ENCODE measurements around the gene CADM4. TPM values are rescaled to one million over a fixed set of nuclear protein-coding genes. Genes with fewer than 3 reads are reported as not detected.
A peak's percentile ranks its signal among the peaks of the same experiment; 100 is the strongest.

Gene CADM4
- total RNA-seq, 1 donor from 2014 or later, result 21.9 TPM

GRCh38 chr19:43595605-43595998 is 44.0 kb downstream of the CADM4 start:
- no peak for TF ChIP-seq CTCF (IDR thresholded peaks at IDR 0.05; ENCODE audit: insufficient read depth, low read length, poor library complexity, severe bottlenecking)
- DNase-seq (ENCODE audit: low read depth), result no peak
- Histone ChIP-seq H3K4me3 (ENCODE audit: low read depth, low read length) (peak overlapping the region; percentile 67), H3K36me3 (ENCODE audit: control insufficient read depth, insufficient read depth, low read length) (peaks cover 2% of the 10 kb centered on the region), H3K27me3 (ENCODE audit: control insufficient read depth, insufficient read depth, low read length) (no peaks in the 10 kb centered on the region)

GRCh38 chr19:43594710-43595604 is 44.7 kb downstream of the CADM4 start:
- peak overlapping the region; percentile 67 for H3K4me3 ChIP-seq (ENCODE audit: low read depth, low read length)
- peak; percentile 92 for TF ChIP-seq CTCF (IDR thresholded peaks at IDR 0.05; ENCODE audit: insufficient read depth, low read length, poor library complexity, severe bottlenecking)
- H3K36me3 ChIP-seq (ENCODE audit: control insufficient read depth, insufficient read depth, low read length), result peaks cover 2% of the 10 kb centered on the region
- H3K27me3 ChIP-seq (ENCODE audit: control insufficient read depth, insufficient read depth, low read length), result no peaks in the 10 kb centered on the region
- DNase-seq (ENCODE audit: low read depth), result peak; percentile 32

- no peak for DNase-seq (ENCODE audit: low read depth)
- no peak for TF ChIP-seq CTCF (IDR thresholded peaks at IDR 0.05; ENCODE audit: insufficient read depth, low read length, poor library complexity, severe bottlenecking)
- Histone ChIP-seq H3K36me3 (ENCODE audit: control insufficient read depth, insufficient read depth, low read length) (peaks cover 4% of the 10 kb centered on the region), H3K27me3 (ENCODE audit: control insufficient read depth, insufficient read depth, low read length) (no peaks in the 10 kb centered on the region), H3K4me3 (ENCODE audit: low read depth, low read length) (peak overlapping the region; percentile 67)
These were observed 45.5 kb downstream of the CADM4 start for GRCh38 chr19:43594081-43594697.

- Histone ChIP-seq H3K27me3 (ENCODE audit: control insufficient read depth, insufficient read depth, low read length) (no peaks in the 10 kb centered on the region), H3K4me3 (ENCODE audit: low read depth, low read length) (no peak overlapping the region), H3K36me3 (ENCODE audit: control insufficient read depth, insufficient read depth, low read length) (peaks cover 4% of the 10 kb centered on the region)
- no peak for DNase-seq (ENCODE audit: low read depth)
- no peak for TF ChIP-seq CTCF (IDR thresholded peaks at IDR 0.05; ENCODE audit: insufficient read depth, low read length, poor library complexity, severe bottlenecking)
These were observed 46.8 kb downstream of the CADM4 start for GRCh38 chr19:43592800-43593350.

GRCh38 chr19:43591904-43592772 is 47.5 kb downstream of the CADM4 start:
- Histone ChIP-seq H3K27me3 (ENCODE audit: control insufficient read depth, insufficient read depth, low read length) (no peaks in the 10 kb centered on the region), H3K4me3 (ENCODE audit: low read depth, low read length) (no peak overlapping the region), H3K36me3 (ENCODE audit: control insufficient read depth, insufficient read depth, low read length) (peaks cover 4% of the 10 kb centered on the region)
- no peak for TF ChIP-seq CTCF (IDR thresholded peaks at IDR 0.05; ENCODE audit: insufficient read depth, low read length, poor library complexity, severe bottlenecking)
- no peak for DNase-seq (ENCODE audit: low read depth)
